ENCODE data around the gene MRPS10.
"Not testable (repeated sequence)": the region's sequence is repeated elsewhere in the genome, so short reads cannot be mapped to it uniquely, and the experiment has no call there.

MRPS10 gene

DNA sequence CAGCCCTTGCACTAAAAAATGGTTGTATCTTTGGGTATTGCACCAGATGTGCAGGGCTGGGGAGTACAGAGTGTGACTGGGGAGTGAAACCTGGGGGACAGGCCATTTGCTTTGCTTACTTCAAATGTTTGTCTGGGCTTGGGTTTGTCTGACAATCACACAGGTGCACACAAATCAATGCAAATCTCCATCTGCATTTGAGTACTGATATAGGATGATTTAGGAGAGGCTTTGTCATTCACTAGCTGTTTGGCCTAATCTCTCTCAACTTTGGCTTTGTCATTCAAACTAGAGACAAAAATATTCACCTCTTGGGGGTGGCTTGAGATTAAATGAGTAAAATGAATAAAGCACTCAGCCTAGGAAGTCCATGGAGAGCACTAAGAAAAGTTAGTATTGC is 40.7 kb downstream of the MRPS10 start:
- DNase-seq (ENCODE audit: low spot score), result no peak

- DNase-seq (ENCODE audit: low spot score), result no peak
Measured at GRCh38 chr6:42175860-42176259, 41.8 kb downstream of the MRPS10 start.

GRCh38 chr6:42173101-42173500 is 44.6 kb downstream of the MRPS10 start, which contains the start of gene GUCA1A:
Gene GUCA1A (plus strand): TSS chr6:42173364. CDS start chr6:42173614, 250 bp downstream.
- no peak for DNase-seq (ENCODE audit: low spot score)

DNA sequence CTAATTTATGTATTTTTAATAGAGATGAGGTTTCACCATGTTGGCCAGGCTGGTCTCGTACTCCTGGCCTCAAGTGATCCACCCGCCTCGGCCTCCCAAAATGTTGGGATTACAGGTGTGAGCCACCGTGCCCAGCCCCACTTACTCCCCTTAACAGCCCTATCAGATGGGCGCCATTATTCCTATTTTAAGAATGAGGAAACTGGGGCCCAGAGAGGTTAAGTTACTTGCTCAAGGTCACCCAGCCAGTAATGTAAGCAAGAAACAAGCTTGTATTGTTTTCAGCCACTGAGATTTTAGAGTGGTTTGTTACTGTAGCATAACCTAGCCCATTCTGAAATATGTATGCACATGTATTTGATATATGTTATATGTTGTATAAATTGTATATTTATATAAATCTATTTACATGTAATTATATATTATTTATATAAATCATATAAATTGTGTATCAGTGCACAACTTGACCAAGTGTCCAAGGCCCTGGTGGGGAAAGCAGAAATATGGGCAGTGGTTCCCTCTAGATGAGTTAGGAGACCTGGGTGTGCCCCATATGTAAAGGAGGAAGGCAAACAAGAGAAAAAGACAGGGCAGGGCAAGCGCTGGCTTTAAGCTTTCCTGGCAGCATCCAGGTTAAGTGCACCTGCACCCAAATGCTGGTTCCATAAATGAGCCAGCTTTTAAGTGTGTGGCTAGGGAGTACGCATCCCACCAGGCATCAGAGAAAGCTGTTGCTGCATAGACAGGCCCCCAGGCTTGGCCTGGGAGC is 45.7 kb downstream of the MRPS10 start:
- DNase-seq (ENCODE audit: low spot score), result no peak

- not testable (repeated sequence) for DNase-seq (ENCODE audit: low spot score)
Measured at GRCh38 chr6:42169780-42170179, 47.9 kb downstream of the MRPS10 start.

DNA sequence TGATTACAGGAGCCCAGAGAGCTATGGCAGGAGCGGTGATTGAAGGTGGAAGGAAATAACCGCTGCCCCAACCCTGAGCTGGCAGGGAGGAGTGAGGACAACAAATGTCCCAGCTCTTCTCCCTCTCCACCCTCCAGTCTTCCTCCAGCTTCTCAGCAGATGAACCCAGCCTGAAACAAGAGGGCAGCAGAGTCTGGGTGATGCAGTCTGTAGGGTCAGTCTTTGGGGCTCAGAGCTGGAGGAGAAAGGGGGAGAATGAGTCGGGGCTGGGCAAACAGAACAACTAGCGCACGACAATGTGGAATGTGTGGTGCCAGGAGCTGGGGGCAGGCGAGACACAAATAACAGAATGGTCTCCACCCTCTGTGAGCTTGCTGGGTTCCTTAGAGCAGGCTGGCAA is 49.0 kb downstream of the MRPS10 start:
- no peak for DNase-seq (ENCODE audit: low spot score)

GRCh38 chr6:42166444-42167141 is 51.1 kb downstream of the MRPS10 start:
- DNase-seq (ENCODE audit: low spot score), result peak; percentile 74

DNA sequence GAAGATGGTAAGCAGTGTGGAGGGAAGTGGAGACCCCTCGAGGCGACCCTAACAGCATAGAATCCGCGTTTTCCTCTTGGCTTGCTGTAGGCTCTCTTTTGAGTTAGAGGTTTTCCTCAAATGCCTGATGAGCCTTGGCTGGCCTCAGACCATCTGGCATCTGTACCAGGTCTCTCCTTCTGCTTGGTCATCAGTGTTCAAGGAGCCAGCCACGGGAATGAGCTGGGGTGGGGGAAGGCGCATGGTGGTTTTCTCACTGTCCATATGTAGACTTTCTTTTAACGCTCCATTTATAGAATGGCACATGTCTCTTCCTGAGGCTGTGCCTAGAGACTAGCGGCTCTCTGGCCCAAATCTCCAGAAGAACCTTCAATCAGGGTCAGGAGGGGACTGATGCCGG is 52.6 kb downstream of the MRPS10 start:
- no peak for DNase-seq (ENCODE audit: low spot score)

- DNase-seq (ENCODE audit: low spot score), result no peak
Measured at GRCh38 chr6:42163981-42164380, 53.7 kb downstream of the MRPS10 start.

DNA sequence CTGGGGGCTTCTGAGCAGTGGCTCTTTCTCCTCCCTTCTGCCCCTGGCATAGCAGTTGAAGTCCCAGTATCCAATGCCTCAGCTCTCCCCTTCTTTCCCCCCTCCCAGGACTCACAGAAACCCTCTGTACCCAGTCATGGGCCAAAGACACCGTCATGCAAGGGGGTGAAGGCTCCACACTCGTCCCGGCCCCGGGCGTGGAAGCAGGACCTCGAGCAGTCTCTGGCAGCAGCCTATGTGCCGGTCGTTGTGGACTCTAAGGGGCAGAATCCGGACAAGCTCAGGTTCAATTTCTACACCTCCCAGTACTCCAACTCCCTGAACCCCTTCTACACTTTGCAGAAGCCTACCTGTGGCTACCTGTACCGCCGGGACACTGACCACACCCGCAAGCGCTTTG is 54.8 kb downstream of the MRPS10 start:
- DNase-seq (ENCODE audit: low spot score), result no peak

GRCh38 chr6:42162384-42162783 is 55.3 kb downstream of the MRPS10 start:
- no peak for DNase-seq (ENCODE audit: low spot score)

DNA sequence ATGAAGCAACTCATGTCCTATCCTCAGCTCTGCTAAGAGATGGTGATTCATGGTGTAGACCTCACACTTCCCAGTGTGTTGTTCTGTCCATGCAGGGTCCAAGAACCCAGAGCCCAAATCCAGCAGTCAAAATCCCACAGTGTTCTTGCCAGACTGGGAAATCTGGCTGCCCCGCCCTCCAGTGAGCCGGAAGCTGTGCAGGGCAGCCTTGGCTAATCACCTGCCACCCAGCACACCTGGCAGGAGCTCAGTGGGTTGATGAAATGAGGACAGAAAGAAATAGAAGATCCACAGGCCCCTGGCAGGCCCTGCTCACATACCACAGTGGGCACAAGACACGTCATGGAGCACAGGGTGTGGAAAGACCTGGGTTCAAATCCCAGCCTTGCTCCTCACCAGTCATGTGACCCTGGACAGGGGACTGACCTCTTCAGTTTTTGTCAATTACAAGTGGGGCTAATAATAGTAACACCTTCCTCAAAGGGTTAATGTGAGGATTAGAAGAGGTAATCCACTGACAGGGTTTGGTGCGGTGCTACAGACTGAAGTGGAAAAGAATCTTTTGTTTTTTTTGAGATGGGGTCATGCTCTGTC is 58.1 kb downstream of the MRPS10 start:
- no peak for DNase-seq (ENCODE audit: low spot score)

DNA sequence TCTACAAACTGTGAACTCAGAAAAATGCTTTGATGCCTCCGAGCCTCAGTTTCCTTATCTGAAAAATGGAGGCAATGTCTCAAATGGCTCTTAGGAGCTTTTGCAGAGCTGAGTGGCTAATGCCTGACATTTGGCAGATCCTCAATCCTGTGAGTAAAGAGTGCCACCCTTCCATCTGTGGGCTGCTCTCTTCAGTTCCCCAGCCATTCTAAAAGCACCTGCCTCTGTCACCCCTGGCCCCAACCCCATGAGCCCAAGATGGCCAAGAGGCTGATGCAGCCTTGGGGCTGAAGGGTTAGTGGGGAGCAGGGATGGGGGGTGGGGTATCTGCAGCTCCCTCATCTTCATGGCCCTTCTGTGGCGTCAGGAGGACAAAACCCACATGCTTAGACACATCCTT is 59.0 kb downstream of the MRPS10 start:
- no peak for DNase-seq (ENCODE audit: low spot score)

DNA sequence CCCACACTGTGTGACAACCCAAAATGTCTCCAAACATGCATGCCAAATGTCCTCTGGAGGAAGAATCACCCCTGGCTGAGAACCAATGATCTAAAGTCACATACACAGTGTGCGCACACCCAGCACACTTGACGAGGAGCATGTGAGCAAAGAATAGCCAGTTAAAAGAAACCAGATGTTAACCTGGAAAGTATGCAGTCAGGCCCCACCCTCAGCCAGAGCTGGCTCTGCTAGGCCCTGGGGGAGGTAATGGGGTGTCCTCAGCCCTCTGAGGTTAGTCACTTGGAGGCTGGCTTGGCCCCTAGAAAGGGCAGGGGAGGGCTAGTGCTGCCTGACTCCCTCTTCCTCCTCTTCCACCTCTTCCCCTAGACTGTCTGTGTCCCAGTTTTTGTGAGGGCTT is 59.6 kb downstream of the MRPS10 start:
- DNase-seq (ENCODE audit: low spot score), result no peak

Measured in CD4-positive, alpha-beta T cell treated with Interleukin-15 for 4 hours (primary cell).